ENCODE data around the gene PLXNA4. TPM values are rescaled to one million over a fixed set of nuclear protein-coding genes. Genes with fewer than 3 reads are reported as not detected.

The PLXNA4 gene
- total RNA-seq, 2 donors from 2014 or later, result 2.1 to 8.2 TPM

- Histone ChIP-seq H3K27ac (no peak overlapping the region), H3K36me3 (replicated peaks in 1 of 2; ENCODE audit: insufficient read depth in 1 of 2, low read depth in 2 of 2) (no peaks in the 10 kb centered on the region), H3K4me3 (no peak overlapping the region), H3K27me3 (no peaks in the 10 kb centered on the region), H3K4me1 (peaks cover 9% of the 10 kb centered on the region), H3K9me3 (no peaks in the 10 kb centered on the region)
- ATAC-seq (no peak), DNase-seq (no peak)
- intact Hi-C loops (cut with DNase I), result no loop called here
- TF ChIP-seq, protein P1, sequence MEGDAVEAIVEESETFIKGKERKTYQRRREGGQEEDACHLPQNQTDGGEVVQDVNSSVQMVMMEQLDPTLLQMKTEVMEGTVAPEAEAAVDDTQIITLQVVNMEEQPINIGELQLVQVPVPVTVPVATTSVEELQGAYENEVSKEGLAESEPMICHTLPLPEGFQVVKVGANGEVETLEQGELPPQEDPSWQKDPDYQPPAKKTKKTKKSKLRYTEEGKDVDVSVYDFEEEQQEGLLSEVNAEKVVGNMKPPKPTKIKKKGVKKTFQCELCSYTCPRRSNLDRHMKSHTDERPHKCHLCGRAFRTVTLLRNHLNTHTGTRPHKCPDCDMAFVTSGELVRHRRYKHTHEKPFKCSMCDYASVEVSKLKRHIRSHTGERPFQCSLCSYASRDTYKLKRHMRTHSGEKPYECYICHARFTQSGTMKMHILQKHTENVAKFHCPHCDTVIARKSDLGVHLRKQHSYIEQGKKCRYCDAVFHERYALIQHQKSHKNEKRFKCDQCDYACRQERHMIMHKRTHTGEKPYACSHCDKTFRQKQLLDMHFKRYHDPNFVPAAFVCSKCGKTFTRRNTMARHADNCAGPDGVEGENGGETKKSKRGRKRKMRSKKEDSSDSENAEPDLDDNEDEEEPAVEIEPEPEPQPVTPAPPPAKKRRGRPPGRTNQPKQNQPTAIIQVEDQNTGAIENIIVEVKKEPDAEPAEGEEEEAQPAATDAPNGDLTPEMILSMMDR (IDR thresholded peaks at IDR 0.05), result no peak
- TF ChIP-seq POLR2A (IDR thresholded peaks at IDR 0.05), result no peak
- 83% methylated on average over 6 of the region's 6 CpGs for WGBS, 2 donors
Measured at GRCh38 chr7:132121987-132122386, 454.3 kb downstream of the PLXNA4 start.

GRCh38 chr7:132118641-132119040, 457.6 kb downstream of the PLXNA4 start:
- no peaks in the 10 kb centered on the region for H3K27me3 ChIP-seq
- 80 to 90% methylated on average over 1 of the region's 1 CpG for WGBS, 2 donors
- intact Hi-C loops (cut with DNase I), result no loop called here
- no peak overlapping the region for H3K4me3 ChIP-seq
- TF ChIP-seq, protein P1 (IDR thresholded peaks at IDR 0.05), result no peak
- TF ChIP-seq POLR2A (IDR thresholded peaks at IDR 0.05), result no peak
- H3K27ac ChIP-seq, result no peak overlapping the region
- no peaks in the 10 kb centered on the region for H3K36me3 ChIP-seq (replicated peaks in 1 of 2; ENCODE audit: insufficient read depth in 1 of 2, low read depth in 2 of 2)
- no peaks in the 10 kb centered on the region for H3K4me1 ChIP-seq
- ATAC-seq, result no peak
- H3K9me3 ChIP-seq, result no peaks in the 10 kb centered on the region
- no peak for DNase-seq

- DNase-seq (no peak), ATAC-seq (no peak)
- Histone ChIP-seq H3K27me3 (no peaks in the 10 kb centered on the region), H3K4me1 (no peaks in the 10 kb centered on the region), H3K4me3 (no peak overlapping the region), H3K27ac (no peak overlapping the region), H3K36me3 (replicated peaks in 1 of 2; ENCODE audit: insufficient read depth in 1 of 2, low read depth in 2 of 2) (no peaks in the 10 kb centered on the region), H3K9me3 (no peaks in the 10 kb centered on the region)
- WGBS, 2 donors, result 62 to 72% methylated on average over 6 of the region's 6 CpGs
- intact Hi-C loops (cut with DNase I), result no loop called here
- TF ChIP-seq POLR2A (IDR thresholded peaks at IDR 0.05), result no peak
- TF ChIP-seq, protein P1 (IDR thresholded peaks at IDR 0.05), result no peak
Measured at GRCh38 chr7:132117636-132118035, 458.6 kb downstream of the PLXNA4 start.

DNA sequence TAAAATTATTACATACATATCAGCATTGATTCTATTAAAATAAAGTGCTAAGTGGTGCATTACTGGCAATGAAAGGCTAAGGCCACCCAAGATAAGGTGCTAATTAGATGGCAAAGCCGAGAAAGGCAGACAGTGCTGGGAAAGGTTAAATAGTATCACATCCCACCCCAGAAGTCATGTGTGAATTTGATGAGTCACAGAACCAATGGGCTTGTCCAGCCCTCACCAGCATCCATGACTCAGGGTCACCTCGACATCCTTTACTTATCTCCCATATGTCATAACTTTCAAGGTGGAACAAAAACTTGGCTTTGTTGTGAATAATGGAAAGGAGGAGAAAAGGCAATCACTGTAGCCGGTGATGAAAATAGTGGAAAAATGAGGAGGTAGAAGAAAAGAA, 459.1 kb downstream of the PLXNA4 start:
- 66 to 72% methylated on average over 3 of the region's 3 CpGs for WGBS, 2 donors
- no peak overlapping the region for H3K4me3 ChIP-seq
- intact Hi-C loops (cut with DNase I), result no loop called here
- DNase-seq (no peak), ATAC-seq (no peak)
- TF ChIP-seq POLR2A (IDR thresholded peaks at IDR 0.05), result no peak
- TF ChIP-seq, protein P1 (IDR thresholded peaks at IDR 0.05), result no peak
- H3K4me1 ChIP-seq, result no peaks in the 10 kb centered on the region
- H3K36me3 ChIP-seq (replicated peaks in 1 of 2; ENCODE audit: insufficient read depth in 1 of 2, low read depth in 2 of 2), result no peaks in the 10 kb centered on the region
- no peaks in the 10 kb centered on the region for H3K9me3 ChIP-seq
- H3K27ac ChIP-seq, result no peak overlapping the region
- H3K27me3 ChIP-seq, result no peaks in the 10 kb centered on the region

DNA sequence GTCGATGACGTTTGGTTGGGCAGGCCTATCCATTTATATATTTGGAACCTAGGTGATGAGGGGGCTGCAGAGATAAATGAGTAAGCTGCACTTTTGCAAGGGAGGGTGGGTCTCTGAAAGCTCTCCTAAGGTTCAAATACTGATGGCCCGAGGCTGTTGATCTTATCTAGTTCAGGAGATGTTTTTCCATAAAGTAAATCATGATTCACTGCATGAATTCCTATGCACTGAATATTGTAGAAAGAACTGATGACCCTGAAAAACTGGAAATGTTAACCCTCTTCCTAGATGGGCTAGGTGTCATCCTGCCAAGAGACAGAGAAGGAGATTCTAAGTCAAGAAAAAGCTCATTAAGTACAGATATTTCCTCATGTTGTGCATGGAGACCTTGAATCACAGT, 459.9 kb downstream of the PLXNA4 start:
- Histone ChIP-seq H3K4me3 (no peak overlapping the region), H3K4me1 (no peaks in the 10 kb centered on the region), H3K9me3 (no peaks in the 10 kb centered on the region), H3K36me3 (replicated peaks in 1 of 2; ENCODE audit: insufficient read depth in 1 of 2, low read depth in 2 of 2) (no peaks in the 10 kb centered on the region), H3K27ac (no peak overlapping the region), H3K27me3 (no peaks in the 10 kb centered on the region)
- intact Hi-C loops (cut with DNase I), result no loop called here
- WGBS, 2 donors, result 67 to 80% methylated on average over 3 of the region's 3 CpGs
- ATAC-seq (no peak), DNase-seq (no peak)
- TF ChIP-seq, protein P1 (IDR thresholded peaks at IDR 0.05), result no peak
- TF ChIP-seq POLR2A (IDR thresholded peaks at IDR 0.05), result no peak

Data from body of pancreas (tissue), 4 donors.